ENCODE measurements around the gene ADAM12. TPM values are rescaled to one million over a fixed set of nuclear protein-coding genes. Genes with fewer than 3 reads are reported as not detected.

ADAM12 gene
- total RNA-seq, 1 experiment from 2014 or later: 0.24 TPM

- H3K36me3 Mint-ChIP-seq (ENCODE audit: insufficient read depth in 1 of 3, low read depth in 3 of 3): no peaks in the 10 kb centered on the region
- Histone ChIP-seq H3T11ph (ENCODE audit: low read length) (no peak overlapping the region), H2BK120ac (ENCODE audit: low read depth, low read length, poor library complexity, severe bottlenecking) (no peak overlapping the region), H3K9ac (ENCODE audit: extremely low read depth, insufficient read length, low read length) (no peak overlapping the region), H3K9me3 (ENCODE audit: control insufficient read depth, low read depth, low read length) (no peaks in the 10 kb centered on the region), H3K14ac (ENCODE audit: insufficient read depth, low read length) (no peak overlapping the region), H2AK5ac (ENCODE audit: insufficient read length, low read length) (no peak overlapping the region), H2BK20ac (ENCODE audit: low read depth, low read length, poor library complexity, severe bottlenecking) (no peak overlapping the region), H3K79me1 (ENCODE audit: insufficient read depth, low read depth, low read length, poor library complexity, severe bottlenecking) (no peaks in the 10 kb centered on the region), H4K8ac (replicated peaks; ENCODE audit: insufficient read length, low read depth, low read length) (no peak overlapping the region), H2BK15ac (ENCODE audit: low read depth, low read length) (no peak overlapping the region), H3K79me2 (ENCODE audit: insufficient read depth, low read length) (no peaks in the 10 kb centered on the region), H3K23me2 (ENCODE audit: insufficient read length, low read depth, low read length, poor library complexity, severe bottlenecking) (no peaks in the 10 kb centered on the region), H3K27me3 (ENCODE audit: insufficient read depth, low read length) (no peaks in the 10 kb centered on the region), H2BK5ac (ENCODE audit: insufficient read length, low read length) (no peak overlapping the region), H2BK12ac (ENCODE audit: insufficient read length, low read depth, low read length) (no peak overlapping the region), H2AFZ (ENCODE audit: low read length) (no peak overlapping the region), H4K91ac (ENCODE audit: insufficient read length, low read depth, low read length) (no peak overlapping the region), H4K5ac (ENCODE audit: insufficient read length, low read depth, low read length) (no peak overlapping the region), H3K4me1 (ENCODE audit: insufficient read depth, low read length) (no peaks in the 10 kb centered on the region), H3K56ac (ENCODE audit: insufficient read length, low read depth, low read length) (no peak overlapping the region), H3K18ac (ENCODE audit: insufficient read length, low read depth, low read length) (no peak overlapping the region), H3K4ac (ENCODE audit: low read depth, low read length) (no peak overlapping the region), H3K4me2 (ENCODE audit: insufficient read depth, insufficient read length, low read length) (no peak overlapping the region), H4K20me1 (ENCODE audit: control insufficient read depth, insufficient read depth, insufficient read length) (no peaks in the 10 kb centered on the region), H3K27ac (ENCODE audit: insufficient read length, low read depth, low read length) (no peak overlapping the region), H3K23ac (ENCODE audit: insufficient read length, low read depth, low read length) (no peak overlapping the region)
- peaks cover 7% of the 10 kb centered on the region for H3K27me3 Mint-ChIP-seq (ENCODE audit: low read depth)
- H3K27ac Mint-ChIP-seq: no peak overlapping the region
- H3K4me3 Mint-ChIP-seq: no peak overlapping the region
- H3K4me1 Mint-ChIP-seq: peaks cover 2 to 3% of the 10 kb centered on the region in 2 experiments; a peak in 1 of 4 replicates
- TF ChIP-seq, protein P1, sequence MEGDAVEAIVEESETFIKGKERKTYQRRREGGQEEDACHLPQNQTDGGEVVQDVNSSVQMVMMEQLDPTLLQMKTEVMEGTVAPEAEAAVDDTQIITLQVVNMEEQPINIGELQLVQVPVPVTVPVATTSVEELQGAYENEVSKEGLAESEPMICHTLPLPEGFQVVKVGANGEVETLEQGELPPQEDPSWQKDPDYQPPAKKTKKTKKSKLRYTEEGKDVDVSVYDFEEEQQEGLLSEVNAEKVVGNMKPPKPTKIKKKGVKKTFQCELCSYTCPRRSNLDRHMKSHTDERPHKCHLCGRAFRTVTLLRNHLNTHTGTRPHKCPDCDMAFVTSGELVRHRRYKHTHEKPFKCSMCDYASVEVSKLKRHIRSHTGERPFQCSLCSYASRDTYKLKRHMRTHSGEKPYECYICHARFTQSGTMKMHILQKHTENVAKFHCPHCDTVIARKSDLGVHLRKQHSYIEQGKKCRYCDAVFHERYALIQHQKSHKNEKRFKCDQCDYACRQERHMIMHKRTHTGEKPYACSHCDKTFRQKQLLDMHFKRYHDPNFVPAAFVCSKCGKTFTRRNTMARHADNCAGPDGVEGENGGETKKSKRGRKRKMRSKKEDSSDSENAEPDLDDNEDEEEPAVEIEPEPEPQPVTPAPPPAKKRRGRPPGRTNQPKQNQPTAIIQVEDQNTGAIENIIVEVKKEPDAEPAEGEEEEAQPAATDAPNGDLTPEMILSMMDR (conservative IDR thresholded peaks at IDR 0.05): no peak
- H3K9me3 Mint-ChIP-seq: no peaks in the 10 kb centered on the region
- WGBS (ENCODE audit: extremely low coverage, insufficient read length, low lambda C conversion rate): no CpG with 5 or more reads among the region's 4 CpGs
- no peak for DNase-seq
Measured at GRCh38 chr10:126191192-126191591, 197.1 kb downstream of the ADAM12 start.

Measured in H9 (cell line).